DND-41 (cell line): Measurements from ENCODE around the gene PDE4D.
"Not testable (repeated sequence)": the region's sequence is repeated elsewhere in the genome, so short reads cannot be mapped to it uniquely, and the experiment has no call there.

Experiments
- ATAC-seq: fragments of 200-7000 bp; cut with Tn5 transposase; 3 replicates; pipeline ENCODE4 v1.9.1; 2021; ENCODE audit warnings: low read depth; ENCODE audit not compliant: insufficient read depth
- DNase-seq: peaks from one replicate; pipeline ENCODE4 v3.0.0-alpha.2; 2020
- H2AFZ ChIP-seq: 2 replicates; pipeline ENCODE4 v1.6.0; 2012; ENCODE audit warnings: low read depth, low read length
- H3K27ac ChIP-seq: 2 replicates; pipeline ENCODE4 v1.5.1; 2012; ENCODE audit warnings: low read length, inconsistent platforms
- H3K27me3 ChIP-seq: fragments of 200-600 bp; sonication (generic); 2 replicates; pipeline ENCODE4 v1.6.0; 2012; ENCODE audit warnings: low read length, mild to moderate bottlenecking, inconsistent platforms; ENCODE audit not compliant: insufficient read depth, poor library complexity
- H3K36me3 ChIP-seq: 2 replicates; pipeline ENCODE4 v1.5.1; 2012; ENCODE audit warnings: low read length, inconsistent platforms; ENCODE audit not compliant: insufficient read depth
- H3K4me1 ChIP-seq: 2 replicates; pipeline ENCODE4 v1.5.1; 2012; ENCODE audit warnings: mild to moderate bottlenecking, low read length; ENCODE audit not compliant: insufficient read depth
- H3K4me2 ChIP-seq: 2 replicates; pipeline ENCODE4 v1.6.0; 2012; ENCODE audit warnings: mild to moderate bottlenecking, moderate library complexity, low read length, inconsistent platforms; ENCODE audit not compliant: insufficient read depth
- H3K4me3 ChIP-seq, 2 experiments: fragments of 200-600 bp in 1 of 2; shearing (Covaris generic) in 1 of 2; 2 replicates each; pipeline ENCODE4 v1.5.1; 2012 to 2016; ENCODE audit warnings: inconsistent platforms in 2 of 2, low read length in 2 of 2, mild to moderate bottlenecking in 2 of 2, low read depth in 1 of 2, moderate library complexity in 1 of 2
- H3K79me2 ChIP-seq: 2 replicates; pipeline ENCODE4 v1.6.0; 2012; ENCODE audit warnings: low read length, inconsistent platforms; ENCODE audit not compliant: insufficient read depth
- H3K9ac ChIP-seq: 2 replicates; pipeline ENCODE4 v1.6.0; 2012; ENCODE audit warnings: low read depth, mild to moderate bottlenecking, inconsistent platforms, low read length, moderate library complexity
- H3K9me3 ChIP-seq: 2 replicates; pipeline ENCODE4 v1.5.1; 2012; ENCODE audit warnings: low read length, moderate library complexity, mild to moderate bottlenecking, inconsistent platforms; ENCODE audit not compliant: insufficient read depth, severe bottlenecking
- H4K20me1 ChIP-seq: 2 replicates; pipeline ENCODE4 v1.6.0; 2012; ENCODE audit warnings: low read length; ENCODE audit not compliant: insufficient read depth
- EZH2 ChIP-seq: IDR thresholded peaks from 3 replicates; pipeline ENCODE4 v1.6.1; 2012; ENCODE audit warnings: borderline replicate concordance, low read depth, mild to moderate bottlenecking, moderate library complexity, low read length, inconsistent platforms; ENCODE audit not compliant: severe bottlenecking
- TF ChIP-seq, protein P1 (sequence below): IDR thresholded peaks from 2 replicates; pipeline ENCODE4 v1.5.1; 2012; ENCODE audit warnings: borderline replicate concordance, low read length, moderate library complexity, mild to moderate bottlenecking; ENCODE audit not compliant: poor library complexity, severe bottlenecking; ENCODE audit errors: extremely low read depth

The PDE4D gene

DNA sequence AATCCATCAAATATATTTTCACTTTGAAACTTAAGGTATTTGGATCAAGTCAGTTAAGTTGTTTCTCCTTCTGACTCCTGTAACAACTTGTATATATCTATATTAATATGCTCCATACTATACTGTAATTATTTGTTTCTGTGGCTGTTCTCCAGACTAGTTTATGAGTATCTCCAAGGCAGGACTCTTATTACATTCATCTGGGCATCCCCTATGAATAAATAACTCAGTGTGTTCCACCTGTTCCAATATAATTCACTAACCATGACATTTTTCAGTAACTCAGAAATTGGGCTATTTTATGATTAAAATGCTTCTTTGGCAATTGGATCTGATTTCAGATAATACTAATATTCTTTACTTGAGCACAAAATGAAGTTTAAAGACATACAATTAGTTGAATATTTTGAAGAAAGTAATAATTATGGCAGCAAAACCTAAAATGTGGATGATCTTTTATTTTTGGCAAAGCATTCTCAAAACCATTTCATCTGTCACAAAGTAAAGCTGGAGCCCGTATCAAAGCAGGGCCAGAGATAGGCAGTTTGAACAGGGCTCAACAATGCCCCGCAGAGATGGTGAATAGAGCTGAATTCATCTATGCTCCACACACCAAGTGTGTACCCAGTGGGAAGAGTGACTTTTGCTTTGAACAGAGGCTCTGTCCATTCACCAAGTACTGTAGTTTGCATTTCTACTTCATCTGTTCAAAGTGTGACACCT is 314.3 kb downstream of the PDE4D start:
- H3K9me3 ChIP-seq: no peaks in the 10 kb centered on the region
- H2AFZ ChIP-seq: no peak overlapping the region
- DNase-seq: no peak
- no peaks in the 10 kb centered on the region for H4K20me1 ChIP-seq
- ATAC-seq: no peak
- no peaks in the 10 kb centered on the region for H3K36me3 ChIP-seq
- H3K27me3 ChIP-seq: no peaks in the 10 kb centered on the region
- H3K27ac ChIP-seq: no peak overlapping the region
- no peak for TF ChIP-seq EZH2
- TF ChIP-seq, protein P1, sequence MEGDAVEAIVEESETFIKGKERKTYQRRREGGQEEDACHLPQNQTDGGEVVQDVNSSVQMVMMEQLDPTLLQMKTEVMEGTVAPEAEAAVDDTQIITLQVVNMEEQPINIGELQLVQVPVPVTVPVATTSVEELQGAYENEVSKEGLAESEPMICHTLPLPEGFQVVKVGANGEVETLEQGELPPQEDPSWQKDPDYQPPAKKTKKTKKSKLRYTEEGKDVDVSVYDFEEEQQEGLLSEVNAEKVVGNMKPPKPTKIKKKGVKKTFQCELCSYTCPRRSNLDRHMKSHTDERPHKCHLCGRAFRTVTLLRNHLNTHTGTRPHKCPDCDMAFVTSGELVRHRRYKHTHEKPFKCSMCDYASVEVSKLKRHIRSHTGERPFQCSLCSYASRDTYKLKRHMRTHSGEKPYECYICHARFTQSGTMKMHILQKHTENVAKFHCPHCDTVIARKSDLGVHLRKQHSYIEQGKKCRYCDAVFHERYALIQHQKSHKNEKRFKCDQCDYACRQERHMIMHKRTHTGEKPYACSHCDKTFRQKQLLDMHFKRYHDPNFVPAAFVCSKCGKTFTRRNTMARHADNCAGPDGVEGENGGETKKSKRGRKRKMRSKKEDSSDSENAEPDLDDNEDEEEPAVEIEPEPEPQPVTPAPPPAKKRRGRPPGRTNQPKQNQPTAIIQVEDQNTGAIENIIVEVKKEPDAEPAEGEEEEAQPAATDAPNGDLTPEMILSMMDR: no peak
- H3K79me2 ChIP-seq: no peaks in the 10 kb centered on the region
- no peaks in the 10 kb centered on the region for H3K4me1 ChIP-seq
- no peak overlapping the region for H3K4me2 ChIP-seq
- H3K9ac ChIP-seq: no peak overlapping the region
- no peak overlapping the region for H3K4me3 ChIP-seq

DNA sequence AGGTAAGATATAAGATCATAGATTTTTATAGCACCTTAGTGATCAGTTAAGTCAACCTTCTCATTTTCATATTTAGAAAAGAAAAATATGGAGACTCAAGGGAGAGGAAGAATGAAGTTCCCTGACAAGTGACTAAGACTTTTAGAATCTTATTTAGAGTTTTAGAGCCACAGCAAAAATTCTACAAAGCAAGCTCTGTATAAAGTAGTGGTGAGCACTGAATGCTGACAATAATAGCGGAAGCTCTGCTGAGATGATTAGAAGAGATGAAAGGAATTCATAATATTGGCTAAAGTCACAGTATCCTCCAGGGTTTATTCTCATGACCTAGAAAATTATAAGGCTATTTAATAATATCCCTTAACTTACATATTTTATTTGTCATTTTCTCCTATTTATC is 316.0 kb downstream of the PDE4D start:
- no peaks in the 10 kb centered on the region for H4K20me1 ChIP-seq
- no peak overlapping the region for H3K9ac ChIP-seq
- H3K9me3 ChIP-seq: no peaks in the 10 kb centered on the region
- DNase-seq (no peak), ATAC-seq (no peak)
- H3K27ac ChIP-seq: no peak overlapping the region
- H3K36me3 ChIP-seq: no peaks in the 10 kb centered on the region
- H3K4me1 ChIP-seq: no peaks in the 10 kb centered on the region
- no peaks in the 10 kb centered on the region for H3K79me2 ChIP-seq
- no peak for TF ChIP-seq EZH2
- TF ChIP-seq, protein P1: no peak
- no peak overlapping the region for H3K4me2 ChIP-seq
- no peak overlapping the region for H2AFZ ChIP-seq
- no peak overlapping the region for H3K4me3 ChIP-seq
- no peaks in the 10 kb centered on the region for H3K27me3 ChIP-seq

DNA sequence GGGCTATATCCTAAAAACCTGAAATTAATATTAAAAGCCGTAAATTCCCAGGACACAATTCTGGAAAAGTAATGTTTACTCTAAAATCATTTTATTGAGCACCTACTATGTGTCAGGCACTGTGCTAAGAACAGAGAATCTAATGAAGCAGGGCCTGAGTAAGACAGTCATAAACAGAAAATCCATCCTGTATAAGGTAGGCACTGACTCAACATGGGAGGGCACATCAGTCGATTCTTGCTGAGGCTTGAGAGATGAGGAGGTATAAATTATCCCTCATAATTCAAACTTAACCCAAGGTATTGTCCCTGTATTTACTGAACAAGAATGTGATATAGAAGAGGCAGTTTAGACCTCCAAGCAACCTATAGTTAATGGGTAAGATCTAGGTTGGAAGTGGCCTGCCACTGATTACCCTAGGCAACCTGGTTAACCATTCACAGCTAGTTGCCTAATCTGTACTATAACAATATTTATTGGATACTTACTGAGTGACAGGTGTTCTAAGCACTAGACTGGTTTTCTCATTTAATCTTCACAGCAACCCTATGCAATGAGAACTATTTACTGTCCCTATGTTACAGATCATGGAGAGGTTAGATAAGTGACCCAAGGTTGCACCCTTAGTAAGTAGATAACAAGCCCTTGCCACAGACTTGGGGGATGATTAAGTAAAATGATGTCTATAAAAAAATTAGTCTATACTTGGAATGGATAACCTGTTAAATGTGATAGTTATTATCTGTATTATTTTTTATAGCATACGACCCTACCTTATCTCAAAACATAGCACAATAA is 317.7 kb downstream of the PDE4D start:
- H3K9me3 ChIP-seq: no peaks in the 10 kb centered on the region
- no peak overlapping the region for H3K27ac ChIP-seq
- no peak for ATAC-seq
- H3K79me2 ChIP-seq: no peaks in the 10 kb centered on the region
- TF ChIP-seq EZH2: no peak
- TF ChIP-seq, protein P1: no peak
- H3K4me2 ChIP-seq: no peak overlapping the region
- no peak overlapping the region for H3K9ac ChIP-seq
- no peaks in the 10 kb centered on the region for H3K27me3 ChIP-seq
- H3K4me1 ChIP-seq: no peaks in the 10 kb centered on the region
- H3K36me3 ChIP-seq: no peaks in the 10 kb centered on the region
- no peak for DNase-seq
- no peak overlapping the region for H2AFZ ChIP-seq
- no peak overlapping the region for H3K4me3 ChIP-seq
- no peaks in the 10 kb centered on the region for H4K20me1 ChIP-seq

DNA sequence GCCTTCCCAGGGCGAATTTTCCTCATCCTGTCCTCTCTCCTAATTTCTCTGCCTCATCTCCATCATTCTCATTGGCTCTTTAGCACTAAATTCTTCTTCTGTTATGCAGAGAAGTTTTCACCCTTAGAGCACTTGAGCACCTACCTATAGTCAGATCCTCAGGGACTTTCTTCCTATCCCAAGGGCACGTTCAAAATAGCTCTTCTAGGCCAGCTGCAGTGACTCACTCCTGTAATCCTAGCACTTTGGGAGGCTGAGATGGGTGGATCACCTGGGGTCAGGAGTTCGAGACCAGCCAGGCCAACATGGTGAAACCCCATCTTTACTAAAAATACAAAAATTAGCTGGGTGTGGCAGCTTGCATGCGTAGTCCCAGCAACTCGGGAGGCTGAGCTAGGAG is 320.0 kb downstream of the PDE4D start:
- not testable (repeated sequence) for H3K4me3 ChIP-seq, H3K4me2 ChIP-seq, H3K36me3 ChIP-seq, ATAC-seq, H3K27ac ChIP-seq, H4K20me1 ChIP-seq, DNase-seq, H3K9me3 ChIP-seq, H3K27me3 ChIP-seq, H3K4me1 ChIP-seq, H3K79me2 ChIP-seq, H3K9ac ChIP-seq, H2AFZ ChIP-seq
